A549 (cell line): ENCODE results near the gene OTC. TPM values are rescaled to one million over a fixed set of nuclear protein-coding genes. Genes with fewer than 3 reads are reported as not detected.

ENCODE experiments used
- ATAC-seq, 2 experiments: fragments of 200-7000 bp in 1 of 2; fragments of >200 bp in 1 of 2; cut with Nextera tagmentation in 1 of 2; cut with Tn5 transposase in 1 of 2; 3 replicates each; pipeline versions ENCODE4 v1.8.0 to v1.9.1; 2018 to 2020; ENCODE audit warnings: mild to moderate bottlenecking in 1 of 2, moderate library complexity in 1 of 2
- CTCF ChIA-PET: fragments of 300-600 bp; sonication (Branson Sonifier 250); formaldehyde crosslinking; extraction: SDS; loops from one replicate; lab custom pipeline; 2021; ENCODE audit warnings: antibody characterized with exemption, inconsistent platforms; lab: Yijun Ruan, JAX
- POLR2A ChIA-PET: fragments of 350-600 bp; formaldehyde crosslinking; extraction: SDS; loops from one replicate; lab custom pipeline; 2021; ENCODE audit warnings: antibody characterized with exemption, inconsistent platforms; lab: Yijun Ruan, JAX
- DNase-seq, 2 experiments: peaks; one replicate each; pipeline versions ENCODE4 v3.0.0 to v3.0.0-alpha.2; 2011 to 2016; ENCODE audit warnings: low read depth in 1 of 2, low spot score in 1 of 2
- FAIRE-seq: peaks from 2 replicates; lab custom pipeline; 2011; peaks lifted over from hg19 to GRCh38; lab: Jason Lieb, UNC
- H3K27ac ChIP-seq, 2 experiments: fragments of >200 bp; sonication (Bioruptor Twin); formaldehyde crosslinking; 3 replicates each; pipeline ENCODE4 v1.5.1; 2016 to 2017
- H3K4me1 ChIP-seq: fragments of >200 bp; sonication (Bioruptor Twin); formaldehyde crosslinking; 3 replicates; pipeline ENCODE4 v1.6.1; 2016
- H3K4me2 ChIP-seq: fragments of >200 bp; sonication (Bioruptor Twin); formaldehyde crosslinking; 3 replicates; pipeline ENCODE4 v1.6.1; 2016
- H3K4me3 ChIP-seq: fragments of >200 bp; sonication (Bioruptor Twin); formaldehyde crosslinking; 3 replicates; pipeline ENCODE4 v1.5.1; 2016
- H3K9me3 ChIP-seq: fragments of >200 bp; sonication (Bioruptor Twin); formaldehyde crosslinking; 3 replicates; pipeline ENCODE4 v1.6.1; 2016
- CBX2 ChIP-seq: fragments of 200-600 bp; sonication (generic); IDR thresholded peaks from 2 replicates; pipeline ENCODE4 v1.6.1; 2016; ENCODE audit warnings: low read depth, mild to moderate bottlenecking, borderline replicate concordance
- CBX8 ChIP-seq: fragments of 200-600 bp; sonication (generic); IDR thresholded peaks from 2 replicates; pipeline ENCODE4 v1.6.1; 2016
- CHD4 ChIP-seq: fragments of 200-600 bp; sonication (generic); IDR thresholded peaks from 2 replicates; pipeline ENCODE4 v1.6.1; 2016; ENCODE audit warnings: antibody characterized with exemption, mild to moderate bottlenecking, borderline replicate concordance
- CTCF ChIP-seq: fragments of >200 bp; sonication (Bioruptor Twin); formaldehyde crosslinking; IDR thresholded peaks from 3 replicates; pipeline ENCODE4 v1.5.1; 2016
- EHMT2 ChIP-seq: fragments of 200-600 bp; sonication (generic); IDR thresholded peaks from 2 replicates; pipeline ENCODE4 v1.6.1; 2016; ENCODE audit warnings: antibody characterized with exemption, low read depth, mild to moderate bottlenecking, moderate library complexity
- ESRRA ChIP-seq: fragments of 150-350 bp; IDR thresholded peaks from 2 replicates; pipeline ENCODE4 v1.6.1; 2014; ENCODE audit warnings: mild to moderate bottlenecking, low read length, borderline replicate concordance
- FOSB ChIP-seq: fragments of 250-450 bp; sonication (Bioruptor Pico); IDR thresholded peaks from 2 replicates; pipeline ENCODE4 v1.5.0; 2020; ENCODE audit warnings: mild to moderate bottlenecking, moderate library complexity
- GATA3 ChIP-seq: IDR thresholded peaks from 2 replicates; pipeline ENCODE4 v1.6.1; 2012; ENCODE audit warnings: borderline replicate concordance
- HES2 ChIP-seq: fragments of >200 bp; sonication (Bioruptor Twin); formaldehyde crosslinking; IDR thresholded peaks from 2 replicates; pipeline ENCODE4 v1.6.1; 2016
- HEYL ChIP-seq: fragments of 250-450 bp; sonication (Bioruptor Pico); IDR thresholded peaks from 2 replicates; pipeline ENCODE4 v1.8.0; 2021; ENCODE audit warnings: mild to moderate bottlenecking, moderate library complexity
- HOXB13 ChIP-seq: fragments of 250-450 bp; sonication (Bioruptor Pico); IDR thresholded peaks from 2 replicates; pipeline ENCODE4 v1.5.0; 2020; ENCODE audit warnings: low read depth, mild to moderate bottlenecking, moderate library complexity
- HOXB5 ChIP-seq: fragments of 250-450 bp; sonication (Bioruptor Pico); IDR thresholded peaks from 2 replicates; pipeline ENCODE4 v1.5.0; 2020; ENCODE audit warnings: mild to moderate bottlenecking, moderate library complexity
- KDM5A ChIP-seq: fragments of 200-600 bp; sonication (generic); IDR thresholded peaks from 2 replicates; pipeline ENCODE4 v1.6.1; 2016; ENCODE audit warnings: antibody characterized with exemption, mild to moderate bottlenecking
- MAFK ChIP-seq: fragments of 450-650 bp; IDR thresholded peaks from 2 replicates; pipeline ENCODE4 v1.6.1; 2014; ENCODE audit not compliant: partially characterized antibody
- MAX ChIP-seq: IDR thresholded peaks from 2 replicates; pipeline ENCODE4 v1.6.1; 2012
- MAZ ChIP-seq: fragments of 150-350 bp; IDR thresholded peaks from 2 replicates; pipeline ENCODE4 v1.6.1; 2014; ENCODE audit warnings: antibody characterized with exemption, low read depth, low read length, borderline replicate concordance
- POLR2AphosphoS2 ChIP-seq: conservative IDR thresholded peaks from 2 replicates; pipeline ENCODE4 v1.6.1; 2012; ENCODE audit warnings: low read length, improper control_type of control experiment, inconsistent platforms
- RCOR1 ChIP-seq: fragments of 150-350 bp; IDR thresholded peaks from 2 replicates; pipeline ENCODE4 v1.6.1; 2014; ENCODE audit warnings: antibody characterized with exemption, low read length, low read depth
- REST ChIP-seq: fragments of 200-600 bp; sonication (generic); IDR thresholded peaks from 2 replicates; pipeline ENCODE4 v1.6.1; 2016; ENCODE audit warnings: antibody characterized with exemption, mild to moderate bottlenecking, moderate library complexity
- SMC3 ChIP-seq: fragments of >200 bp; sonication (Bioruptor Twin); formaldehyde crosslinking; IDR thresholded peaks from 3 replicates; pipeline ENCODE4 v1.6.1; 2018; ENCODE audit warnings: inconsistent platforms
- TP53 ChIP-seq: fragments of 250-450 bp; sonication (Bioruptor Pico); IDR thresholded peaks from 2 replicates; pipeline ENCODE4 v1.5.0; 2021; ENCODE audit warnings: mild to moderate bottlenecking, moderate library complexity
- ZC3H11A ChIP-seq: fragments of 450-650 bp; IDR thresholded peaks from 2 replicates; pipeline ENCODE4 v1.6.1; 2014; ENCODE audit warnings: antibody characterized with exemption, mild to moderate bottlenecking
- WGBS: methylation state at CpG from one replicate; pipeline ENCODE4 v1.1.6; 2017; ENCODE audit errors: missing lambda C conversion rate; 5-methylcytosine and 5-hydroxymethylcytosine counted together
- polyA plus RNA-seq, 4 experiments: library from polyadenylated mRNA; depleted of rRNA in 3 of 4; stranded (reverse); fragments of >200 nt; fragmentation: RNase III in 1 of 4; extraction: RNeasy Plus Mini Kit Qiagen cat#74134 plus additional on column Dnase treatment in 1 of 4; gene quantifications; 2 replicates in 3 of 4; 3 replicates in 1 of 4; pipeline ENCODE4 v1.2.3, GENCODE V29; 2011 to 2017

Gene OTC
- polyA plus RNA-seq, 2 of the 4 experiments (the other 2 are of a cell fraction) = not detected

- ChIA-PET POLR2A (no interaction called here), CTCF (interaction anchor here (1.0 to 1.1 kb wide), 2 partner anchors 8 to 74 kb away, joined by 3 to 4 read pairs; no protein-coding TSS in a partner anchor)
- no peak overlapping the region for H3K4me3 ChIP-seq
- DNase-seq (peak; percentile 4 to 11), ATAC-seq (peak in 1 of 2 experiments; percentile 61; a peak in 3 of 6 replicates), FAIRE-seq (no peak)
- no peak overlapping the region for H3K4me2 ChIP-seq
- H3K9me3 ChIP-seq = no peaks in the 10 kb centered on the region
- H3K4me1 ChIP-seq = no peaks in the 10 kb centered on the region
- TF ChIP-seq POLR2AphosphoS2 (no peak), CTCF (0 out of 3 replicates have a peak, but pooled peaks have one; percentile 24), RCOR1 (no peak), CHD4 (no peak)
- 0% methylated on average over 1 of the region's 1 CpG for WGBS
- no peak overlapping the region for H3K27ac ChIP-seq
Observed at GRCh38 chrX:38375891-38376290, 23.5 kb downstream of the OTC start.

GRCh38 chrX:38376747-38377146, 24.3 kb downstream of the OTC start:
- POLR2A ChIA-PET = no interaction called here
- CTCF ChIA-PET = interaction anchor here (1.1 kb wide), 1 partner anchor 73 kb away, joined by 3 read pairs; no protein-coding TSS in a partner anchor
- no peak overlapping the region for H3K27ac ChIP-seq
- DNase-seq = no peak
- H3K4me1 ChIP-seq = no peaks in the 10 kb centered on the region
- H3K4me3 ChIP-seq = no peak overlapping the region
- no peaks in the 10 kb centered on the region for H3K9me3 ChIP-seq
- no peak overlapping the region for H3K4me2 ChIP-seq
- ATAC-seq = no peak
- FAIRE-seq = no peak
- WGBS = 0% methylated on average over 1 of the region's 1 CpG
- no peak for TF ChIP-seq POLR2AphosphoS2
- no peak for TF ChIP-seq HES2
- no peak for TF ChIP-seq HOXB13 (CRISPR knock-in tag)
- no peak for TF ChIP-seq ZC3H11A

- Histone ChIP-seq H3K4me3 (no peak overlapping the region), H3K4me1 (no peaks in the 10 kb centered on the region), H3K4me2 (no peak overlapping the region), H3K9me3 (no peaks in the 10 kb centered on the region), H3K27ac (no peak overlapping the region)
- DNase-seq (no peak), ATAC-seq (no peak), FAIRE-seq (no peak)
- TF ChIP-seq EHMT2 = no peak
- no peak for TF ChIP-seq TP53
- TF ChIP-seq CBX2 = no peak
- TF ChIP-seq SMC3 = no peak
- no peak for TF ChIP-seq MAZ
- TF ChIP-seq HOXB13 (CRISPR knock-in tag) = no peak
- TF ChIP-seq HEYL (CRISPR knock-in tag) = no peak
- TF ChIP-seq REST = no peak
- TF ChIP-seq ESRRA = no peak
- TF ChIP-seq HOXB5 (CRISPR knock-in tag) = no peak
- no peak for TF ChIP-seq KDM5A
- no peak for TF ChIP-seq GATA3
- TF ChIP-seq FOSB (CRISPR knock-in tag) = no peak
- no peak for TF ChIP-seq MAX
- TF ChIP-seq CBX8 = no peak
- TF ChIP-seq MAFK = no peak
- ChIA-PET POLR2A (no interaction called here), CTCF (no interaction called here)
- 89% methylated on average over 1 of the region's 1 CpG for WGBS
Observed at GRCh38 chrX:38379088-38379487, 26.7 kb downstream of the OTC start.
